ENCODE measurements around the gene FAM3D. TPM values are rescaled to one million over a fixed set of nuclear protein-coding genes. Genes with fewer than 3 reads are reported as not detected.

The FAM3D gene
- total and polyA plus RNA-seq, 2 of the 8 experiments (the other 6 are each of a cell fraction or from before 2014, with no cell fraction given) = not detected

DNA sequence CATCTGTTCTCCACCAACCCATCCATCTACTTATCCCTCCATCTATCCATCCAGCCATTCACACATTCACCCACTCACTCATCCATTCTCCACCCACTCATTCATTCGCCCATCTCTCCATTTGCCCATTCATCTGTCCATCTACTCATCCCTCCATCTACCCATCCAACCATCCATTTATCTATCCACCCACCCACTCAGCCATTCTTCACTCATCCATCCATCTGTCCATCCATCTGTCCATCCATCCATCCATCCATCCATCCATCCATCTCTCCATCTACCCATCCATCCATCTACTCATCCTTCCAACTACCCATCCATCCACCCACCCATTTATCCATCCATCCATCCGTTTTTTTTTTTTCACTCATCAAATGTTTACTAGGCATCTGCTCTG lies 13.9 kb downstream of the FAM3D start (continued):
- TF ChIP-seq, protein P1, sequence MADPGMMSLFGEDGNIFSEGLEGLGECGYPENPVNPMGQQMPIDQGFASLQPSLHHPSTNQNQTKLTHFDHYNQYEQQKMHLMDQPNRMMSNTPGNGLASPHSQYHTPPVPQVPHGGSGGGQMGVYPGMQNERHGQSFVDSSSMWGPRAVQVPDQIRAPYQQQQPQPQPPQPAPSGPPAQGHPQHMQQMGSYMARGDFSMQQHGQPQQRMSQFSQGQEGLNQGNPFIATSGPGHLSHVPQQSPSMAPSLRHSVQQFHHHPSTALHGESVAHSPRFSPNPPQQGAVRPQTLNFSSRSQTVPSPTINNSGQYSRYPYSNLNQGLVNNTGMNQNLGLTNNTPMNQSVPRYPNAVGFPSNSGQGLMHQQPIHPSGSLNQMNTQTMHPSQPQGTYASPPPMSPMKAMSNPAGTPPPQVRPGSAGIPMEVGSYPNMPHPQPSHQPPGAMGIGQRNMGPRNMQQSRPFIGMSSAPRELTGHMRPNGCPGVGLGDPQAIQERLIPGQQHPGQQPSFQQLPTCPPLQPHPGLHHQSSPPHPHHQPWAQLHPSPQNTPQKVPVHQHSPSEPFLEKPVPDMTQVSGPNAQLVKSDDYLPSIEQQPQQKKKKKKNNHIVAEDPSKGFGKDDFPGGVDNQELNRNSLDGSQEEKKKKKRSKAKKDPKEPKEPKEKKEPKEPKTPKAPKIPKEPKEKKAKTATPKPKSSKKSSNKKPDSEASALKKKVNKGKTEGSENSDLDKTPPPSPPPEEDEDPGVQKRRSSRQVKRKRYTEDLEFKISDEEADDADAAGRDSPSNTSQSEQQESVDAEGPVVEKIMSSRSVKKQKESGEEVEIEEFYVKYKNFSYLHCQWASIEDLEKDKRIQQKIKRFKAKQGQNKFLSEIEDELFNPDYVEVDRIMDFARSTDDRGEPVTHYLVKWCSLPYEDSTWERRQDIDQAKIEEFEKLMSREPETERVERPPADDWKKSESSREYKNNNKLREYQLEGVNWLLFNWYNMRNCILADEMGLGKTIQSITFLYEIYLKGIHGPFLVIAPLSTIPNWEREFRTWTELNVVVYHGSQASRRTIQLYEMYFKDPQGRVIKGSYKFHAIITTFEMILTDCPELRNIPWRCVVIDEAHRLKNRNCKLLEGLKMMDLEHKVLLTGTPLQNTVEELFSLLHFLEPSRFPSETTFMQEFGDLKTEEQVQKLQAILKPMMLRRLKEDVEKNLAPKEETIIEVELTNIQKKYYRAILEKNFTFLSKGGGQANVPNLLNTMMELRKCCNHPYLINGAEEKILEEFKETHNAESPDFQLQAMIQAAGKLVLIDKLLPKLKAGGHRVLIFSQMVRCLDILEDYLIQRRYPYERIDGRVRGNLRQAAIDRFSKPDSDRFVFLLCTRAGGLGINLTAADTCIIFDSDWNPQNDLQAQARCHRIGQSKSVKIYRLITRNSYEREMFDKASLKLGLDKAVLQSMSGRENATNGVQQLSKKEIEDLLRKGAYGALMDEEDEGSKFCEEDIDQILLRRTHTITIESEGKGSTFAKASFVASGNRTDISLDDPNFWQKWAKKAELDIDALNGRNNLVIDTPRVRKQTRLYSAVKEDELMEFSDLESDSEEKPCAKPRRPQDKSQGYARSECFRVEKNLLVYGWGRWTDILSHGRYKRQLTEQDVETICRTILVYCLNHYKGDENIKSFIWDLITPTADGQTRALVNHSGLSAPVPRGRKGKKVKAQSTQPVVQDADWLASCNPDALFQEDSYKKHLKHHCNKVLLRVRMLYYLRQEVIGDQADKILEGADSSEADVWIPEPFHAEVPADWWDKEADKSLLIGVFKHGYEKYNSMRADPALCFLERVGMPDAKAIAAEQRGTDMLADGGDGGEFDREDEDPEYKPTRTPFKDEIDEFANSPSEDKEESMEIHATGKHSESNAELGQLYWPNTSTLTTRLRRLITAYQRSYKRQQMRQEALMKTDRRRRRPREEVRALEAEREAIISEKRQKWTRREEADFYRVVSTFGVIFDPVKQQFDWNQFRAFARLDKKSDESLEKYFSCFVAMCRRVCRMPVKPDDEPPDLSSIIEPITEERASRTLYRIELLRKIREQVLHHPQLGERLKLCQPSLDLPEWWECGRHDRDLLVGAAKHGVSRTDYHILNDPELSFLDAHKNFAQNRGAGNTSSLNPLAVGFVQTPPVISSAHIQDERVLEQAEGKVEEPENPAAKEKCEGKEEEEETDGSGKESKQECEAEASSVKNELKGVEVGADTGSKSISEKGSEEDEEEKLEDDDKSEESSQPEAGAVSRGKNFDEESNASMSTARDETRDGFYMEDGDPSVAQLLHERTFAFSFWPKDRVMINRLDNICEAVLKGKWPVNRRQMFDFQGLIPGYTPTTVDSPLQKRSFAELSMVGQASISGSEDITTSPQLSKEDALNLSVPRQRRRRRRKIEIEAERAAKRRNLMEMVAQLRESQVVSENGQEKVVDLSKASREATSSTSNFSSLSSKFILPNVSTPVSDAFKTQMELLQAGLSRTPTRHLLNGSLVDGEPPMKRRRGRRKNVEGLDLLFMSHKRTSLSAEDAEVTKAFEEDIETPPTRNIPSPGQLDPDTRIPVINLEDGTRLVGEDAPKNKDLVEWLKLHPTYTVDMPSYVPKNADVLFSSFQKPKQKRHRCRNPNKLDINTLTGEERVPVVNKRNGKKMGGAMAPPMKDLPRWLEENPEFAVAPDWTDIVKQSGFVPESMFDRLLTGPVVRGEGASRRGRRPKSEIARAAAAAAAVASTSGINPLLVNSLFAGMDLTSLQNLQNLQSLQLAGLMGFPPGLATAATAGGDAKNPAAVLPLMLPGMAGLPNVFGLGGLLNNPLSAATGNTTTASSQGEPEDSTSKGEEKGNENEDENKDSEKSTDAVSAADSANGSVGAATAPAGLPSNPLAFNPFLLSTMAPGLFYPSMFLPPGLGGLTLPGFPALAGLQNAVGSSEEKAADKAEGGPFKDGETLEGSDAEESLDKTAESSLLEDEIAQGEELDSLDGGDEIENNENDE (IDR thresholded peaks at IDR 0.05; ENCODE audit: insufficient replicate concordance, low read length) = no peak
- no peak for TF ChIP-seq SAP30 (IDR thresholded peaks at IDR 0.05; ENCODE audit: insufficient read depth, insufficient replicate concordance, low read length)
